HG03066 (cell line): Measurements from ENCODE around the gene EFCAB6.
"Not testable (repeated sequence)": the region's sequence is repeated elsewhere in the genome, so short reads cannot be mapped to it uniquely, and the experiment has no call there.

Experiments
- ATAC-seq: cut with Tn5 transposase; IDR thresholded peaks from one replicate; pipeline ENCODE4 v1.9.1; 2021; ENCODE audit warnings: low read depth; ENCODE audit not compliant: unreplicated experiment

EFCAB6 gene

GRCh38 chr22:43723816-43724215 is 88.3 kb downstream of the EFCAB6 start:
- ATAC-seq, result no peak

GRCh38 chr22:43722444-43722843 is 89.7 kb downstream of the EFCAB6 start:
- ATAC-seq, result no peak

GRCh38 chr22:43720716-43721115 is 91.4 kb downstream of the EFCAB6 start:
- no peak for ATAC-seq

- ATAC-seq, result no peak
Measured at GRCh38 chr22:43714104-43714503, 98.0 kb downstream of the EFCAB6 start.

DNA sequence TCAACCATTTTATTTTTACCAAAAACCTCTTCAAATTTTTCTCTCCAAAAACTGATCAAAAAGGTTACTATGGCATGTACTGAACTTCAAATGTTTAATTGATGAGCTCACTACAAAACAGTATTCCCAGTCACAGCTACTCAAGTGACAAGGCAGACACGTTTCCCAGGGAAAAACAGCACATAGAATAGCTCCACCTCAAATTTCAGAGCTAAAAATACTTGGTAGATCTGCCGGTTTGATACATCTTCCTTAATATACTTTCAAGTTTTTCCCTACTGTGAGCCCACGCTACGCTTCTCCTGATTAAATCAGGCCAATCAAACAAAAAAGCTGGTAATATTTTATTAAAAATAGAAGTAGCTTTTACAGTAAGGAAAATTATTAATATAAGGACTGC is 100.4 kb downstream of the EFCAB6 start:
- ATAC-seq, result no peak

DNA sequence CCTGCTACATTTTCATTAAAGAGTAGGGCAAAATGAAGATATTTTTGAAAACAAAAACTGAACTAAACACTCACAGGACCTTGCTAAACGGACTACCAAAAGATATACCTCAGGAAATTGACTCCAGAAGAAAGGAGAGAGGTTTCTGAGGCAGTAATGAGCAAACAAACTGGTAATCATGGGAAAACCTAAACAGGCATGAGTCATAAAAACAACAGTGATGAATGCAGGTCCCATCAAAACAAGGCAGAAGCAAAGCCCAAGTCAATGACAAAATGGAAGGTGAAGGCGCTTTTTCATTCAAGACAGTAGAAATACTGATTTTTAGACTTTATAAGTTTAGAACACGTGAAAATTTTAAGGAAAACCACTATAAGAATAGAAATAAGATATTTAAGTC is 104.5 kb downstream of the EFCAB6 start:
- ATAC-seq, result no peak

- ATAC-seq, result no peak
Measured at GRCh38 chr22:43706571-43707328, 105.4 kb downstream of the EFCAB6 start.

- no peak for ATAC-seq
Measured at GRCh38 chr22:43706151-43706550, 106.0 kb downstream of the EFCAB6 start.

GRCh38 chr22:43704051-43704450 is 108.1 kb downstream of the EFCAB6 start:
- ATAC-seq, result no peak

DNA sequence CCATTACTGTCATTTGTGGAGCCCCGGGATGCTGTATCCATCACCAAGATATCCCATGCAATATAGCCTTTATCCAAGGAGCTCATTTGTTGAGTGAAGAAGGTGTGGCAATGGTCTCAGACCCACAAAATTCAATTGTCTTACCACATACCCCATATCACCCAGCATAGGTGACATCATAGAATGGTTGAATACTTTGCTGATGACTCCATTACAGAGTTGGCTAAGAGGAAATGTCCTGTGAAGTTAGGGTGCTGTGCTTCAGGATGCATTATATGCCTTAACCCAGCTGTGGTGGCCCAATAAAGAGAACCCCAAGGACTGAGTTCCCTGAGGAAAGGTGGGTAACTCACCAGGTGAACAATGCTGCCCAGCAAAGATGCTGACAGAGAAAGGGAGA is 113.7 kb downstream of the EFCAB6 start:
- no peak for ATAC-seq

DNA sequence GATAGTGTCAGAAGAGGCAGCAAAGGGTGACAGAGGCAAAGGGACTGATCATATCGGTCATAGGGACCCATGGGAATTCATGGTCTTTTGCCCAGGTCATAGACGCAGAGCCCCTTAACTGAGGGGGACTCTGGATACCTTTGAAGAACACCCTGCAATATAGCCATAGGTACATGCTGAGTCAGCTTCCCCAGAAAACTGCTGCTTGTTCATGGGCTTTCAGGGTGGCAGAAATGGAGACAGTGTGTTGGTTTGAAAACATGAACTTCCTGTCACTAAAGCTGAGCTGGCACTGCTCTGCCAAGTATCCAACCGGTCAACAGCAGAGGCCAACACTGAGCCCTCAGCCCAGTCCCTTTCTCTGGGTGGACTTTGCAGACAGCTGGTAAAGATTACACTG is 114.2 kb downstream of the EFCAB6 start:
- ATAC-seq, result no peak

- ATAC-seq, result no peak
Measured at GRCh38 chr22:43693249-43693648, 118.9 kb downstream of the EFCAB6 start.

GRCh38 chr22:43689356-43689755 is 122.7 kb downstream of the EFCAB6 start:
- ATAC-seq, result no peak

DNA sequence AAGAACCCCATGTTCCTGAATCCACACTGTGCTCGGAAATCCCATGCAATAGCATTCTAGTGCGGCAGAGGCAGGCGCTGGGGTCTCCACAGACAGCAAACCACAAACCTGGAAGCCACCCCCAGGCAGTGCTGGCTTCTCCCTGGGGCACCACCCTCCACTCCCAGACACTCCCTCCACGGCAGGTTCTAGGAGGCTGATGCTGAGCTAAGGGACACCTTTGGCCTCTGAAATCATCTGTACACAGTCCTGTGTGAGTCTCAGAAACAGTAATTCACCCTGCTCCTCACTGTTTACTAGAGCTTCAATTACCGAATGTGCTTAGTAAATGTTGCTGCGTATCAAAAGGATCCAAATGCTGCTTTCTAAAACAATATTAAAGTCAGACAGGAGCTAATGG is 129.3 kb downstream of the EFCAB6 start:
- no peak for ATAC-seq

GRCh38 chr22:43681731-43682360 is 130.3 kb downstream of the EFCAB6 start:
- ATAC-seq, result no peak

DNA sequence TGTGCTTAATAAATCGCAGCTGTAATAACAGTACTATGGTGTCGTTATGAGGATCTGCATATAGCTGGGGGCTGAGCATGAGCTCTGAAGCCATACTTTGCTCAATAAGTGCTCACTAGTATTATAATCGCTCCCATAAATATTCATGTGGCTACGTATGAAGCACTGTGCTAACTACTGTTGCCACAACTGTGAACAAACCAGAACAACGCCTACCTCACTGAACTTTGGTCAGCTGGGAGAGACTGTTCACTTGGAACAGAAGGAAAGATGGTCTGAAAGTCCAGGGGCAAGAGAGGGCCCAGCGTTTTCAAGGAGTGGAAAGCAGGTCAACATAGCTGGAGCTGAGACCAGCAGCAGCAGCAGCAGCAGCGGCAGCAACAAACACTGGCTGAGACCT is 141.6 kb downstream of the EFCAB6 start:
- ATAC-seq, result no peak

- ATAC-seq, result no peak
Measured at GRCh38 chr22:43669190-43669589, 142.9 kb downstream of the EFCAB6 start.

- no peak for ATAC-seq
Measured at GRCh38 chr22:43667656-43668055, 144.4 kb downstream of the EFCAB6 start.

GRCh38 chr22:43666457-43666856 is 145.6 kb downstream of the EFCAB6 start:
- ATAC-seq, result no peak

DNA sequence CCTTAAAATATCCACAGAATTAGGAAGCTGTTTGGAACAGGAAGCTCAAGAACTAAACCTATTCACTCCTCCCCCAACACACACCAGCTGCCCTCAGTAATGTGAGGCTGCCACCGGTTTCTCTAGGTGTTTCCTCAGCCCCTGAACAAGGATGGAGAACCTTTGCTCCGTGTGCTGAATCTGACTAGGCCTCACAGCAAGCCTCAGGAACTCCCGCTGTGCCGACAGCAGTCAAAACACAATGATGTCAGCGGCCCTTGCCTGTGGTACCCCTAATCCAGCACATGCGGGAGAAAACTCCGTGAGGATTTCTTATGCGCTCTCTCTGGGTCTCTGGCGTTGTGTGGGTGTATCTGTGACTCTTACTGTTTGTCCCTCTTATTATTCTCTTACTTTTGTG is 153.3 kb downstream of the EFCAB6 start:
- ATAC-seq, result no peak

DNA sequence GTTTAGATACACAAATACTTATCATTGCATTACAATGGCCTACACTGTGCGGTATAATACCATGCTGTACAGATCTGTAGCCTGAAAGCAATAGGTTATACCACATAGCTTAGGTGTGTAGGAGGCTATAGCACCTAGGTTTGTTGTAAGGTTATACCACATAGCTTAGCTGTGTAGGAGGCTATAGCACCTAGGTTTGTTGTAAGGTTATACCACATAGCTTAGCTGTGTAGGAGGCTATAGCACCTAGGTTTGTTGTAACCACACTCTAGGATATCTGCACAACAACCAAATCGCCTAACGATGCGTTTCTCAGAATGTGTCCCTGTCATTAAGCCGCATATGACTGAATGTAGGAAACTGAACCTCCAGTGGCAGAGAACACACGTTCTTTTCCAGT is 155.5 kb downstream of the EFCAB6 start:
- not testable (repeated sequence) for ATAC-seq

DNA sequence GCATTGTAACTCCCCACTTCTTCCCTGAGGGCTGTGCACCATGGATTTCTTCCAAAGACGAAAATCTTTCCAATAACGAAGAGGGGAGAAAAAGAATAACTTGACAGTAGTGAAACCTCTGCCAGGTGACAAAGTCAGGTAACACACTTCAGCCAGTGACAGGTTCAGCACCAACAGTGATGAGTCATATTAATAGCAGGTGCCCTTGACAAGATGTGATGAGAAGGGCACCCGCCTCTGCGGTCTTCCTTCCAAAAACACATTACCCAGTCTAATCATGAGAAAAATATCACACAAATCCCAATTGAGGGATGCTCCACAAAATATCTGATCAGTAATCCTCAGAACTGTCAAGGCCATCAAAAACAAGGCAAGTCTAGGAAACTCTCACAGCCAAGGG is 157.8 kb downstream of the EFCAB6 start:
- ATAC-seq, result no peak
